ENCODE results near the gene PPM1M.
A peak's percentile ranks its signal among the peaks of the same experiment; 100 is the strongest.

Gene PPM1M

DNA sequence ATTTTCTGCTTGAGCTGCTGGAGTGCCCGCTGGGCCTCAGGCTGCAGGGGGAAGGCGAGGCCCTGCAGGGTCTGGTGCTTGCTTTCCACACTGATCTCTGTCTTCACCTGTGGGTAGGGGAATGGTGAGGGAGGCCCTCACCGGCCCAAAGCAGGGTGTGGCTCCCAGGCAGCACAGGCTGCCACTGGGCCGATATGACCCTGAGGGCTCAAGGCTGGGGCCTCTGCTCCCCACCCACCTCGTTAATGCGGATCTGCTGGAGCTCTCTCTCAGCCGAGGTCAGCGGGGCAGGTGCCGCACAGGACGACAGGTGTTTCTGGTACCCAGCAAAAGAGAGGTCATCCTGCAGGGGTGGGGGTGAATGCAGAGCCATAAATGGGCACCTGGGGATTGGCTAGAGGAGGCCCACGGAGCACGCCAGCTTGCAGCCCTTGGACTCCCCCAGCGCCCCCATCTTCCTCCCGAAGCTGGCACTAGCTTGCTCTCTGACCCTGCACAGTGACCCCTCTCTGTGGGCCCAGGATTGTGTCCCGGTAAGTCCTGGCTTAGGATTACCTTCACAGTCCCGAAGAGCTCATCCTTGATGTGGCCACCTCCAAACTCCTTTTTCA is 14.6 kb upstream of the PPM1M start:
- no peak for DNase-seq (ENCODE audit: low spot score)

DNA sequence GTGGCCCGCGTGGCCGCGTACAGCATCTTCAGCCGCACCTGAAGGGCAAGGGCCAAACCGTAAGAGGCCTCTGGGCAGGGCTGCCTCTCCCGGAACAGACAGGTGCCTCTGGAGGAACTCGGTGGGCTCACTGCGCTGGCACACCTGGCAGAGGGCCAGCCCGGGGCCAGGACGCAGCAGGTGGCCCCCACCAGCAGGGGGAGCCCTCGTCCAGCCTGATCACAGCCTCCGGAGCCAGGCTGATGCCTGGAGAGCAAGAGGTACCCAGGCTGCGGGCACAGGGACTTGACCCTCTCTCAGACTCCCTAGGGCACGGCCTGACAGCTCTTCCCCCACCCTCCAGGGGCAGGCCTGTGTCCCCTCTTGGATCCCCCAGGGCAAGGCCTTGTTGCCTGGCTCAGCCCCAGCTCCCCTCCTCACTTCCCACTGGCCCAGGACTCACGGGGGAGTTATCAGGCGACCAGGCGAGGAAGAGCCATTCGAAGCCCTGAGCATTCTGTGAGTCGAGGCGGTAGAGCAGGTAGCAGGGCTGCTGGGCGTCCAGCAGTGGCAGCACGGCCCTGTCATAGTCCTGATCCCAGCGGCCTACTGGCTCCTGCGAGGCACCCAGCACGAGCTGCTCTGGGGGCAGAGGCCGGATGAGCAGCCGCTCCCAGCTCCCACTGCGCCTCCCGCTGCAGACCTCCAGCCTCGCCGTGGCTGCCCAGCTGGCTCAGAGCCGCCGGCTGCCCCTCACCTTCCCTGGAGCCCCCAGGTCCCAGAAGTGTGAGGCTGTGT is 13.9 kb upstream of the PPM1M start:
- peak; percentile 72 for DNase-seq (ENCODE audit: low spot score)

- no peak for DNase-seq (ENCODE audit: low spot score)
These were observed 13.1 kb upstream of the PPM1M start for GRCh38 chr3:52232279-52233107.

GRCh38 chr3:52233108-52233591 is 12.4 kb upstream of the PPM1M start:
- DNase-seq (ENCODE audit: low spot score) = no peak

DNA sequence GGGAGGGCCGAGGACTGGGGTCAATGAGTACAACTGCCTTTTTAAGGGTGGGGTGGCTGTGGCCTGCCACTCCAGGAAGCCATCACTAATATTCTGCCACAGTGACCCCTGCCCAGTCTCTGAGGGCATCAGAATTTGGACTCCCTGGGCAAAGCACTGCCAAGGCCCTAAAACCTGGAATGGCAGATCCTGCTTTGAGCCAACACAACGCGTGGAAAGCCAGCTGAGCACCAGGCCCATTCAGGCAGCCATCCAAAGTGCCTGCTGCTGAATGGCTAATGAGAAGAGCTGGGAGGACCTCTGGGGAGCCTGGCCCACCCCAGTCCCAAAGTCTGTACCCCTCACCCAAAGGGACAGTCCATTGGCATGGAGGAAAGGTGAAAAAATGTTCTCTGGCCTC is 11.6 kb upstream of the PPM1M start:
- DNase-seq (ENCODE audit: low spot score) = no peak

DNA sequence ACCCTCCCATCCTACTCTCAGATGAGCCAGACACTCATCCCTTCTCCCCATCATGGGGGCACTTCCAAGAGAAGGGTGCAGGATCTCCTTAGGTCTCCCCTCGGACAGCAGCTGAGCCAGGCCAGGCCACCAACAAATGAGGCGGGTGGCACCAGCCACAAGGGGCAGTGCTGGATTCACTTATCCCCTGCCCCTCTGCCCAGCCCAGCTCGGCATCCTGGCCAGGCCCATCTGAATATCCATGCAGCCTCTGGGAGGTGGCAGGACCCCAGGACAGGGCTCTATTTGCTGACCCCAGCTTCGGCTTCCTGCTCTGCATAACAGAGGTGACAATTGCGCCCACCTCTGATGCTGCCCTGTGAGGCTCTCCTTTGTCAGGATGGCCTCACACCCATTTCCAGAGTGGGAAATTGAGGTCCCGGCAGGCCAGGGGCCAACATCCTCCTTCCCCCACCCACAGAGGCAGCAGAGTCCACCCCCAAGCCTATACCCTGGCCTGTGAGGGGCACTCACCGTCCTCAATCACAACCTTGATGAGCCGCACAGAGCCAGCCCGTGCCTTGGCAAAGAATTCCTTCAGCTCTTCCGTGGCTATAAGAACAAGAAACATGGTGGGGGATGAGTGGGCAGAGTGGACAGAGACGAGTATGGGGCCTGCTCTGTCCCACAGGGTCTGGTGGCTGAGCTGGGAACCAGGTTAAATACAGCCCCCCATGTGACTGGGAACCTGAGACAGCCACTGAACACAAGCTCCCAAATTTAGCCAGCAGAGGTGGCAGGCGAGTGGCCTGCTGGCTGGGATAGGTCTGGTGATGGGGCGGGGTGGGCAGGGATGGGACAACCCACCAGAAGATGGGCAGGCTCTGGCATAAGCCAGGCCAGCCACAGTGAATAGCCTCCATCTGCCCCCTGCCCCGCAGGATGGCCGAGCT is 10.8 kb upstream of the PPM1M start:
- DNase-seq (ENCODE audit: low spot score) = no peak

DNA sequence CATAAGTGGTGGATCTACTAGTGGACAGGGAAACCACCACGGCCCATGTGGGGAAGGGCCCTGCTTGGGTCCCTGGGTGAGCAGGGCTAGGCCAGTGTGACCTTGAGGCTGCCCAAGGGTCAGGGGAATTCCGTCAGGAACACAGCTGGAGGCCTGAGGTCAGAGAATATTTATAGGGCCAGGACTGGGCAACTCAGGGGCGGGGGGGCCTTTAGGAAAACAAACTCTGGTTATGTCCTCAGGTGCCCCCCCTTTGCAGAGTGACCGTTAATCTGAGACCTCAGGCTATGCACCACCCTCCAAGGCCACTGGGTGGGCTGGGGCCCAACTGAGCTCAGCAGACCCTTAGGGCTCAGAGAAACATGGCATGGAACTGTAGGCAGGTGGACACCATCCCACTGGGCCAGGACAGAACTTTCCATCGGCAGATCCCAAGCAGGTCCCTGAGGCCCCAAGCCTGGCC is 9.1 kb upstream of the PPM1M start:
- DNase-seq (ENCODE audit: low spot score) = no peak

- peak; percentile 66 for DNase-seq (ENCODE audit: low spot score)
These were observed 8.4 kb upstream of the PPM1M start for GRCh38 chr3:52237006-52237656.

GRCh38 chr3:52237657-52238172 is 7.8 kb upstream of the PPM1M start:
- peak; percentile 94 for DNase-seq (ENCODE audit: low spot score)

GRCh38 chr3:52238193-52238760 is 7.3 kb upstream of the PPM1M start:
- peak; percentile 42 for DNase-seq (ENCODE audit: low spot score)

- DNase-seq (ENCODE audit: low spot score) = peak; percentile 85
These were observed 6.5 kb upstream of the PPM1M start, which contains the start of gene TWF2 for GRCh38 chr3:52238761-52239701. TWF2 (minus strand) TSS chr3:52239158; CDS start chr3:52239016, 142 bp downstream.

DNA sequence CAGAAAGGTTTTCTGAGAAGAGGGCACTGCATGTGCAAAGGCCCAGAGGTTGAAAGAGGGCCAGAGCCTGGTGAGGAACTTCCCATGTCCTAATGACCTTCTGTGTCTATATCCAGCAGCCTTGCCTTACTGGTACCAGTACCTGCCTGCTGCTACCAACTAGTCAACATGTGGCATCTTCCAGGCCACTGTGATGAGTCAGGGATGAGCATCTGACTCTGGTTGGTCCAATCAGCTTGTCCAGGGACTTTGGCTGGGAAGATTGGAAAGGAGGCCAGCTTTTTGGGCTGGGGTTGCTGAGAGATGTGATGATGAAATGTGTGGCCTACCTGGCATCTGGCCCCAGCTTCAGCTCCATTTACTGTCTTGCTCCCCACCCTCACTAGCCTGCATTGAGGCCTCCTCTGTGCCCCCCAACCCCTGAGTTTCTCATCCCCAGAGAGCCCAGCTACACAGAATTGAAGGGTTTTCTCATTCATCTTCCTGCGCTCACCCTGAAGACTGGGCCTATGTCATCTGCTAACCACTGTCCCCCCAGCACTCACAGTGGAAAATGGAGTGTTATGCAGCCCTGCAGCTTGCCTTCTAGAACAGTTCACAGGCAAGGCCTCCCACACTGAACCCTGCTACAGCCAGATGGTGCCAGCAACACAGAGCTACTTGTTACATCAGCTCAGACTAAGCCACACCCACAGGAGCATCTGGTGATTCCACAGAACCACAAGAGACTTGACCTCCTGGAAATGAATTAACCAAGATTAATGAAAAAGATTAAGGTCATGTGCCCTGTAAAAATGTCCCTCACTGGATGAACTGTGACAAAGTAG is 5.3 kb upstream of the PPM1M start:
- DNase-seq (ENCODE audit: low spot score) = peak; percentile 66

DNA sequence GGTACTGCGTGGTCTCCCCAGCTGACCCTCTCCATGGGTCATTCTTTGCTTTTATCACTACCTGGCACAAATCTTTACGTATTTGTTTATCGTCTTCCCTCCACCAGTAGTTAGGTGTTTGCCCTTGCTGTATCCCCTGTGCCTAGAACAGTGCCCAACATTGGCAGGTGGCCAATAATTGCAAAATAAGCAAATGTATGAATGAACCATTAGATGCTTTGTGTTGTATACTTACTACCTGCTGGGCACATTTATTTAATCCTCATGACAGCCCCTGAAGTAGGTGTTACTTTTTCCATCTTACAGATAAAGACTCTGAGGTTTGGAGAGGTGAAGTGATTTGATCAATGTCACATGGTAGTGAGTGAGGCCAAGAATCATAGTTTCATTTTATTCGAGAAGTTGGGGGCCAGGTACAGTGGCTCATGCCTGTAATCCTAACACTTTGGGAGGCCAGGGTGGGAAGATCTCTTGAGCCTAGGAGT is 4.6 kb upstream of the PPM1M start:
- no peak for DNase-seq (ENCODE audit: low spot score)

- no peak for DNase-seq (ENCODE audit: low spot score)
These were observed 3.5 kb upstream of the PPM1M start for GRCh38 chr3:52242039-52242438.

GRCh38 chr3:52243791-52244628 is 1.5 kb upstream of the PPM1M start:
- peak; percentile 85 for DNase-seq (ENCODE audit: low spot score)

DNA sequence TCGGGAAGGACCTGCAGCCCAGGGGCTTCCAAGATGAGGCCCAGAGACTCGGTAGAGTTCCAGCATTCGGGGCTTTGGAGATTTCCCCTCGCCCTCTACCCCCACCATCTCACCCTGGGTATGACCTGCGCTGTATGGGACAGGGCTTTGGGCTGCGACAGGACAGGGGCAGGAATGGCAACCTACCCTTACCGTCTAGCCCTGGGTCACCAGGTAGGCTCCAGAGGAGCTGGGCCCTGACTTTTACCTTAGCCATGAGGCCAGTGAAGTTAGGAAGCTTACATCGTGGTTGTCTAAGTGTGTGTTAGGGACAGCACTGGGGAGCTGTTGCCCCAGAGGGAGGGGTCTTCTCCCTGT is 683 bp downstream of the PPM1M start:
- no peak for DNase-seq (ENCODE audit: low spot score)

- DNase-seq (ENCODE audit: low spot score) = no peak
These were observed 1.3 kb downstream of the PPM1M start for GRCh38 chr3:52246728-52247408.

Data from kidney tubule cell (primary cell).